ENCODE data around the gene MYH15.

The MYH15 gene

GRCh38 chr3:108485146-108485545 is 25.2 kb downstream of the MYH15 start:
- in situ Hi-C loops (cut with MboI; ENCODE audit: low pct_unique_long_range_greater_than_20kb, low sequenced_read_pairs): loop anchor here (25.0 kb wide), 1 partner anchor 427 kb away; no protein-coding TSS in a partner anchor
- no peak for DNase-seq

DNA sequence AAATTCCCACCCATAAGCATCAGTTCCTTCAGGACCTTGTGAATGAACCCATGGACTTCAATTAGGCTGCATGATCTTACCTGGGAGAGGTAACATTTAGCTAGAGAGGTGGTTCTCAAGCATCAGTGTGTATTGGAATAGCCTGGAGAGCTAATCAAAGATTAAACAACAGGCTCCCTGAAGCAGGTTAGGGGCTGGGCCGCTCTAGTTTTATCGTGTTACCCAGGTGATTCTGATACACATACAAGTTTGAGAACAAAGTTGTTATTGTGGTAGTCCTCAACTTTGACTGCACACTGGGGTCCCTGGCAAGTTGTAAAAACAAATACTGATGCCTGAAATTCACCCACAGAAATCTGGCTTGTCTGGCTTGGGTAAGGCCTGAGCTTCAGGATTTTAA is 31.2 kb downstream of the MYH15 start:
- DNase-seq: no peak
- in situ Hi-C loops (cut with MboI; ENCODE audit: low pct_unique_long_range_greater_than_20kb, low sequenced_read_pairs): loop anchor here (25.0 kb wide), 1 partner anchor 433 kb away; no protein-coding TSS in a partner anchor

DNA sequence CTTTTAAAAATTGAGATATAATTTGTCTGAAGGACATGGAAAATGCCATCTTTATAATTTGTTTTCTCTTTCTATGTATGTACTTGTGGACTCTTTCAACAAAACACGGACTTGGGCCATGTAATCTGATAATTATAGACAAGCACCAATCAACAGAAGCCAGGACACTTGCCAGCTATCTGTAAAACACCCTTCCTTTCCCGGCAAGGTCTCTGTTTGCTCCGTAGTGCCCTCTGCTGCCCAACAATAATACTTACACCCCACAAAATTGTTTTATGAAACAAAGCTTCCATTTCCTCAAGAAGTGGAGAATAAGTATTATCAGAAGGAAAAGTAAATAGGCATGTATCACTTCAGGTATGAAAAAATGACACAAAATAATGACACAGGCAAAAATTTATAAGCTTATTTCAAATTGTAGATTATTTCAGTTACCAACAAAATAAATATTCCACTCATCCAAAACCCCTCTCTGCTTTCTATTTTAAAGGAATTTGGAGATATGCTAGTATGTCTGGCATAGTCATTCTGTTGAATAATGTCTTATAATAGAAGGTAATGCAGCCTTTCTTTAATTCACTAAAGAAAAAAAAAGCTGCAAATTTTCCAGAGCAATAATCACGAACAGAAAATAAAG is 32.8 kb downstream of the MYH15 start:
- in situ Hi-C loops (cut with MboI; ENCODE audit: low pct_unique_long_range_greater_than_20kb, low sequenced_read_pairs): loop anchor here (25.0 kb wide), 1 partner anchor 435 kb away; no protein-coding TSS in a partner anchor

GRCh38 chr3:108475220-108475782 is 35.1 kb downstream of the MYH15 start:
- DNase-seq: peak; percentile 30
- in situ Hi-C loops (cut with MboI; ENCODE audit: low pct_unique_long_range_greater_than_20kb, low sequenced_read_pairs): loop anchor here (25.0 kb wide), 1 partner anchor 437 kb away; no protein-coding TSS in a partner anchor

More for the DNA sequence above, 32.8 kb downstream of the MYH15 start:
- peak; percentile 70 for DNase-seq

GRCh38 chr3:108474581-108474980 is 35.8 kb downstream of the MYH15 start:
- no peak for DNase-seq
- in situ Hi-C loops (cut with MboI; ENCODE audit: low pct_unique_long_range_greater_than_20kb, low sequenced_read_pairs): no loop called here

DNA sequence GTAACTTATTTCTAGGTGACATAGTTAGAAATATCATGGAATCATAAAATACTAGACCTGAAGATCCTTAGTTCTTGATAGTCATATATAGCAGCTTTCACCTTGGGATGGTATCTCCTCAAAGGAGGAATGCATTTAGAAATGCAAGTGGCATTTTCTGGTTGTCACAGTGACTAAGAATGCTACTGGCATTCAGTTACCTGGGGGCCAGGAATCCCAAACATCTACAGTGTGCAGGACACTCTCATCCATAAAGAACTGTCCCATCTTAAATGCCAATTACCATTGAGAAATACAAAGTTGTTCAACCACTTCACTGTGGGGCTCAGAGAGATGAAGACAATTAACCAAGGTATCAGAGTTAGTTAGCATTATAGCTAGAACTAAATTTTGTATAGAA is 36.7 kb downstream of the MYH15 start:
- no peak for DNase-seq
- in situ Hi-C loops (cut with MboI; ENCODE audit: low pct_unique_long_range_greater_than_20kb, low sequenced_read_pairs): no loop called here

DNA sequence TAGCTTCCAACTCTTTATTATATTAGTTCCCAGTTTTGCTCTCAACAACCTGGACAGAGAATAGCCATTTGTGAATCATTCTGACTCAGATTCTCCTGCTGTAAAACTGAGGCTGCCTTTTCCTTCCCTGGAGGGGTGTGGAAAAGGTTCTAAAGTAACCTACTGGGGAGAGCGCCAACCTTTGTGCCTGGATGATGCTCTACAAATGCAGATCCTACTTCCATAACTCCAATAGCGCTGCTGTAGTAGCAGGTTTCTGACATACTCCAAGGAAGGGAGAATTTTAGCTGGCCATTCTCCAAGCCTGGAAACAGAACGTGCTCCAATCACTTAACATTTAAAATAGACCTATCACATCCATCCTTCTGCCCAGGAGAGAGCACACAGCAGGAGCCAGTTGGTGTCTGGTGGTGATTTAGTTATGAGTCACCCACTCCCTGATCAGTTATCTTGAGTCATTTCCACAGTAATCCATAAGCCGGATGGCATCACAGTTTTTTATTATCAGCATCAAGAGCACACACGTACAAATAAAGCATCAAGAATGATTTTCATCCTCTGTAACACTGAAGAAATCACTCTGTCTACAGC is 38.3 kb downstream of the MYH15 start:
- in situ Hi-C loops (cut with MboI; ENCODE audit: low pct_unique_long_range_greater_than_20kb, low sequenced_read_pairs): no loop called here
- no peak for DNase-seq

DNA sequence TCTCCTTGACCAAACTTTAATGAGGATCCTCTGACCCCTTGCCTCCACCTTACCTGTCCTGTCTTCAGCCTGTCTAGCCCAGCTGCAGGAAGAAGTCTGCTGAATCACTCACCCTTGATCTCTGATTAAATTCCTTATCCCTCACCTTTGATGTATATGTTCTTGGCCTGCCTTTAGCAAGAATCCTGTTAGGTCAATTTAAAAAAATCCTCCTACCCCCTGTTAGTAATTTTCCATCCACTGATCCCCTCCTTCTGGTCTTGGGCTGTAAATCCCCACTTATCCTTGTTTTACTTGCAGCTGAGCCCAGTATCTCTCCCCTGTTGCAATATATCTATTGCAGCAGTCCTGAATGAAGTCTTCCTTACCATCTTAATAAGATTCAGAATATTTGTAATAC is 39.0 kb downstream of the MYH15 start:
- in situ Hi-C loops (cut with MboI; ENCODE audit: low pct_unique_long_range_greater_than_20kb, low sequenced_read_pairs): no loop called here
- DNase-seq: no peak

GRCh38 chr3:108469126-108469525 is 41.3 kb downstream of the MYH15 start:
- DNase-seq: no peak
- in situ Hi-C loops (cut with MboI; ENCODE audit: low pct_unique_long_range_greater_than_20kb, low sequenced_read_pairs): no loop called here

DNA sequence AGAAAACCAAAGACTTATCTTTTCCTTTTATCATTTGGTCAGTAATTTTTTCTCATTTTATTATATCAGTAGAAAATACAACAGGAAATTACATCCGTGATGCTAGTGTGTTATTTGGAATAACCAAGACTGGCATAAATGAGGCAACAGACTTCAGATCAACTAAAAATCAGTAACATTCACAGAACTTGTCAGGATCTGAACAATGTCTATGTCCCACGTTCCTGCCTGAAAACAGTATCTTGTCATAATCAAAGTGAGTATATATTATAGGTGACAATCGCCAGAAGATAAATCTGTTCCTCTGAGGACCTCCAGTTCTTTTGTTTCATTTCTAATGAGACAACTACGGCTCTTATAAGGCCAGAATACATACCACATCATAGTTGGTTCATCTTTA is 41.8 kb downstream of the MYH15 start:
- in situ Hi-C loops (cut with MboI; ENCODE audit: low pct_unique_long_range_greater_than_20kb, low sequenced_read_pairs): no loop called here

DNA sequence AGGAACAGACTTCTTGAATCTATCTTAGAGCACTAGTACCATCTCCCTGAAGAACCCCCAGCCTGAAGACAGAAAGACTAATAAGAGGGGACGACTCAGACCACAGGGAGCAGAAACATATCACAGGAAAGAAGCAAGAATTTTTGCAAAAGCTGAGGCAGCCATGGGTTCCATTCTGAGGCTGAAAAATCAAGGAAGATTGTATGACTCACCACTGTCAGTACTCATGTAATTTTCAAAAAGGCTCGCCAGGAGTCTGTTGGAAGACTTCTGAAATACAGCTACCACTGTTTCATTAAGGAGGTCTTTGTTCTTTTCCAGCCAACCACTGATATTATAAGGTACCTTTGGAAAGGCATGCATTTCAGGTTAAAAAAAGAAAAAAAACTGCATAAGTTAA is 47.5 kb downstream of the MYH15 start:
- in situ Hi-C loops (cut with MboI; ENCODE audit: low pct_unique_long_range_greater_than_20kb, low sequenced_read_pairs): no loop called here
- no peak for DNase-seq

More for the DNA sequence above, 41.8 kb downstream of the MYH15 start:
- DNase-seq: no peak

- no peak for DNase-seq
- in situ Hi-C loops (cut with MboI; ENCODE audit: low pct_unique_long_range_greater_than_20kb, low sequenced_read_pairs): no loop called here
These were observed 48.7 kb downstream of the MYH15 start for GRCh38 chr3:108461661-108462111.

DNA sequence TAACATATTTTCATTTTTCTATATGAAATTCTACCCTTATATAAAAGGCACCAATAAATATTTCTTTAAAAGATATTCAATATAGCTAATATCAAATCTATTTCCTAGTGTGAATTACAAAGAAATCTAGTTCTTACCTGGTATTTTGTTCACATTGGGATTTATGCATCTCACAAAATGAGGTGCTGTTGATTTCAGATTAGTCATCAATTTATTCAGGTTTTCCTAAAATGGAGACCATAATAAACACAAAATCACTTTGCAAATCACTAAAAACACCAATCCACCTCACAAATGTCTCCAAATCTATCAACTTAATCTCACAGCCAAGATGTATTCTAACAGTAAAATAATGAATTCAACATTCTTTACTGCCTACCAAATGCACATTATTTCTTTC is 51.2 kb downstream of the MYH15 start:
- DNase-seq: no peak
- in situ Hi-C loops (cut with MboI; ENCODE audit: low pct_unique_long_range_greater_than_20kb, low sequenced_read_pairs): no loop called here

DNA sequence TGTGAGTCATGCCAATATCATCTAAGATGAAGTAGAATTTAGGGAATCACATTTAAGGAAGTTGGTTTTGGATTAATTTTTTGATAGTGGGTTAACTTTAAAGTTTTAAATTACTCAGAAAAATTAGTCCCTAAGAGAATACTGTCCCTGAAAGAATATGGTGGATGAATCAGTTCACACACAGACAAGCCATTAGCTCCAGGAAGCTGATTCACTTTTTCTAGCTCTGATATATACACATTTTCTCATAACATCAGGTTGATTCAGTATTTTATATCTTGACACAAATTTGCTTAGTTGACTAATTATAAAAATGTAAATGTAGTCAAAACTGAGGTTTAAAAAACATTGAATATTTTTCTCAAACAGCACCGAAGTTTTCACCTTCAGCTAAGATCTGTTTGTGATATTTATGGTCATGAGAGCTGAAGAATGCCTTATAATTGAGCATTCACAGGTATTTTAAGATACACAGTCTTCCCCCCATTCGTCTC is 55.1 kb downstream of the MYH15 start:
- DNase-seq: no peak
- in situ Hi-C loops (cut with MboI; ENCODE audit: low pct_unique_long_range_greater_than_20kb, low sequenced_read_pairs): no loop called here

DNA sequence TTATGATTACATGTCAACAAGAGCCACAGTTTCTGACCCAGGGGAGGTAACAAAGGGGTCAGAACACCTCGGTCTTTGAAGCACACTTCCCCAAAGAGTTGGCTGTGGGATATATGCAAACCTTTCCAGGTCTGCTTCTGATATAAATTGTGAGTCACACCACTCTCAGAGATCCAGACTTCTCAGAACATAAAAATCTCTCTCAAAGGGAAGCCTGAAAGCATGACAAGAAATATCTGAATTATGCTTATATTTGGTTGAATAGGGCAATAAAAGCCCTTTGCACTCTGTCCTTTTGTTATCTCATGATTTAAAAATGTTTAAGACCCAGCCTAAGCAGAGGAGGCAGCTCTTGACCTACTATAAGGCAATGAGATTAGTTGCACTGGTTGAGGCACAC is 56.8 kb downstream of the MYH15 start:
- in situ Hi-C loops (cut with MboI; ENCODE audit: low pct_unique_long_range_greater_than_20kb, low sequenced_read_pairs): no loop called here
- DNase-seq: no peak

DNA sequence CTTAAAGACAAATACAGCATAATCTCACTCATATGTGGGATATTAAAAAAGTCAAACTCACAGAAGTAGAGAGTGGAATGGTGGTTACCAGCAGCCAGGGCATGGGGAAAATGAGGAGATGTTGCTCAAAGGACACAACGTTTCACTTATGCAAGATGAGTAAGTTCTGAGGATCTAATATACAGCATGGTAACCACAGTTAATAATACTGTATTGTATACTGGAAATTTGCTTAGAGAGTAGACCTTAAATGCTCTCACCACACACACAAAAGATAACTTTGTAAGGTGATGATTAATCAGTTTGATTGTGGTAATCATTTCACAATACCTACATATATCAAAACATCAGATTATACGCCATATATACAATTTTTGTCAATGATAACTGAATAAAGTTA is 60.0 kb downstream of the MYH15 start:
- in situ Hi-C loops (cut with MboI; ENCODE audit: low pct_unique_long_range_greater_than_20kb, low sequenced_read_pairs): no loop called here
- DNase-seq: no peak

DNA sequence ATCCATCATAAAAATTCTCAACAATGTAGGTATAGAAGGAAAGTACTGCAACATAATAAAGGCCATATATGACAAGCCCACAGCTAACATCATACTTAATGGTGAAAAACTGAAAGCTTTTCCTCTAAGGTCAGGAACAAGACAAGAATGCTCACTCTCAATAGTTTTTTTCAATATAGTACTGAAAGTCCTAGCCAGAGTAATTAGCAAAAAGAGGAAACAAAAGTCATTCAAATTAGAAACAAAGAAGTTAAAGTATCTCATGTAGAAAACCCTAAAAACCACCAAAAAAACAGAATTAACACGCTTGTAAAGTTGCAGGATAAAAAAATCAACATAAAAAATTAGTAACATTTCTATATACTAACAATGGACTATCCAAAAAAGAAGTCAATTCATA is 61.8 kb downstream of the MYH15 start:
- in situ Hi-C loops (cut with MboI; ENCODE audit: low pct_unique_long_range_greater_than_20kb, low sequenced_read_pairs): no loop called here
- DNase-seq: peak; percentile 46

DNA sequence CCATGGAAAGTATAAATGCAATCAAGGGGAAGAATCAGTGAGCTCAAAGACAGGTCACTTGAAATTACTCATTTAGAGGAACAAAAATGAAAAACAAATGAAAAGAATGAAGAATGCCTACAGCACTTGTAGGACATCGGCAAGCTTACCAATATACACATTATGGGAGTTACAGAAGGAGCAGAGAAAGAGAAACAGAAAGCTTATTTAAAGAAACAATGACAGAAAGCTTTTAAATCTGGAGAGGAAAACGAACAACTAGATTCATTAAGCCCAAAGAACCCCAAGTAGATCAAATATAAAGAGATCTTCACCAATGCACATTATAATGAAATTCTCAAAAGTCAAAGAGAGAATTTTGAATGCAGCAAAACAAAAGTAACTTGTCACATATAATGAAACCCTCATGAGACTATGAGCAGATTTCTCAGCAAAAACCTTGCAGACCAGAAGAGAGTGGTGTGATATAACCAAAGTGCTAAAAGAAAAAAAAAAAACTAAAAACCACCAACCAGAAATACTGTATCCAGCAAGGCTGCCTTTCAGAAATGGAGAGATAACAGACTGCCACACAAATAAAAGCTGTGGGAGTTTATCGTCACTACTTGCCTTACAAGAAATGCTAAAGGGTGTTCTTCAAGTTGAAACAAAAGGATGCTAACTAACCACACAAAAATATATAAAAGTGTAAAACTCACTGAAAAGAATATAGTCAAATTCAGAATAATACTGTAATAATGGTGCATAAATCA is 63.1 kb downstream of the MYH15 start:
- in situ Hi-C loops (cut with MboI; ENCODE audit: low pct_unique_long_range_greater_than_20kb, low sequenced_read_pairs): no loop called here
- peak; percentile 27 for DNase-seq

DNA sequence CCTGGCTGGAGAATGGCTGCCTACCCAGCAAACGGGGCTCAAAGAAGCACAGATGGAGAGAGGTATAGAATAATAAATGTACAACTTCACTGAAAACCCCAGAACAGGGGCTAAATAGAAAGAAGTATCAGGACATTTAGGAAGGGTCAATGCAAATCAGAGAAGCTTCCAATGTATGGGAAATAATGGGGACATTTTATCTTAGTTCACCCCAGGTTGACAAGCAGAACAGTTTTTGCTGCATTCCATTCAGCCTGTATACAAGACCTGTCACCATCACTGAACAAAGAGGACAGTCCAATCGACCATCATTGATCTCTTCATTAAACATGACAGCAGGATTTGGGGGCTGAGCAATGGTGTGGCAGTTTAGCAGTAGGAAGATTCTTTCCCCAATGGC is 68.1 kb downstream of the MYH15 start:
- DNase-seq: no peak
- in situ Hi-C loops (cut with MboI; ENCODE audit: low pct_unique_long_range_greater_than_20kb, low sequenced_read_pairs): no loop called here

DNA sequence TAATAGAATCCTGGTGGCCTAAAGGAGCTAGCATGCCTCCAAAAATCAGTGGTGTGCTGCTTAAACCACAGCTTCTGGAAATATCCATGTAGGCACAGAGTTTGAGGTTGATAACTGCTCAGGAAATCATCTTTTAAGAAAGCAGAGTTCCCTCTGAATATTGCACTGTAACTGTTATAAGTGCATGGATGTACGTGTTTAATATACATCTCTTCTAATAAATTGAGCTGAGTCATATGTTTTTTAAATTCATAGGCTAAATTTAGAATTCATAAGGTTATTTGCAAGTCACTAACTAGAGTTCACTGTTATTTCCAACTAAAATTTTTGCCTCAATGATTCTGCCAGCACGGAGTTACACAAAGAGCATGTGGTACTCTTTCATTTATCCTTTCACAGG is 68.9 kb downstream of the MYH15 start:
- no peak for DNase-seq
- in situ Hi-C loops (cut with MboI; ENCODE audit: low pct_unique_long_range_greater_than_20kb, low sequenced_read_pairs): no loop called here

All from KBM-7 (cell line).